ENCODE measurements around the gene HS3ST4. TPM values are rescaled to one million over a fixed set of nuclear protein-coding genes. Genes with fewer than 3 reads are reported as not detected.

Gene HS3ST4
- total RNA-seq, 1 experiment from 2014 or later: not detected

- CTCF ChIA-PET: no interaction called here
These were observed 350.4 kb downstream of the HS3ST4 start for GRCh38 chr16:26041952-26042668.

More at GRCh38 chr16:26041952-26042668, 350.4 kb downstream of the HS3ST4 start:
- TF ChIP-seq ELF1 (IDR thresholded peaks at IDR 0.05; ENCODE audit: borderline replicate concordance, low read depth) (no peak), JUND (IDR thresholded peaks at IDR 0.05) (no peak)
- TF ChIP-seq, protein P1, sequence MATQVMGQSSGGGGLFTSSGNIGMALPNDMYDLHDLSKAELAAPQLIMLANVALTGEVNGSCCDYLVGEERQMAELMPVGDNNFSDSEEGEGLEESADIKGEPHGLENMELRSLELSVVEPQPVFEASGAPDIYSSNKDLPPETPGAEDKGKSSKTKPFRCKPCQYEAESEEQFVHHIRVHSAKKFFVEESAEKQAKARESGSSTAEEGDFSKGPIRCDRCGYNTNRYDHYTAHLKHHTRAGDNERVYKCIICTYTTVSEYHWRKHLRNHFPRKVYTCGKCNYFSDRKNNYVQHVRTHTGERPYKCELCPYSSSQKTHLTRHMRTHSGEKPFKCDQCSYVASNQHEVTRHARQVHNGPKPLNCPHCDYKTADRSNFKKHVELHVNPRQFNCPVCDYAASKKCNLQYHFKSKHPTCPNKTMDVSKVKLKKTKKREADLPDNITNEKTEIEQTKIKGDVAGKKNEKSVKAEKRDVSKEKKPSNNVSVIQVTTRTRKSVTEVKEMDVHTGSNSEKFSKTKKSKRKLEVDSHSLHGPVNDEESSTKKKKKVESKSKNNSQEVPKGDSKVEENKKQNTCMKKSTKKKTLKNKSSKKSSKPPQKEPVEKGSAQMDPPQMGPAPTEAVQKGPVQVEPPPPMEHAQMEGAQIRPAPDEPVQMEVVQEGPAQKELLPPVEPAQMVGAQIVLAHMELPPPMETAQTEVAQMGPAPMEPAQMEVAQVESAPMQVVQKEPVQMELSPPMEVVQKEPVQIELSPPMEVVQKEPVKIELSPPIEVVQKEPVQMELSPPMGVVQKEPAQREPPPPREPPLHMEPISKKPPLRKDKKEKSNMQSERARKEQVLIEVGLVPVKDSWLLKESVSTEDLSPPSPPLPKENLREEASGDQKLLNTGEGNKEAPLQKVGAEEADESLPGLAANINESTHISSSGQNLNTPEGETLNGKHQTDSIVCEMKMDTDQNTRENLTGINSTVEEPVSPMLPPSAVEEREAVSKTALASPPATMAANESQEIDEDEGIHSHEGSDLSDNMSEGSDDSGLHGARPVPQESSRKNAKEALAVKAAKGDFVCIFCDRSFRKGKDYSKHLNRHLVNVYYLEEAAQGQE (IDR thresholded peaks at IDR 0.05; ENCODE audit: low read depth): no peak
- TF ChIP-seq, protein P2, sequence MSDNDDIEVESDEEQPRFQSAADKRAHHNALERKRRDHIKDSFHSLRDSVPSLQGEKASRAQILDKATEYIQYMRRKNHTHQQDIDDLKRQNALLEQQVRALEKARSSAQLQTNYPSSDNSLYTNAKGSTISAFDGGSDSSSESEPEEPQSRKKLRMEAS (IDR thresholded peaks at IDR 0.05): no peak
- H3K4me2 ChIP-seq (ENCODE audit: low read length): no peak overlapping the region
- no peaks in the 10 kb centered on the region for H4K20me1 ChIP-seq (ENCODE audit: insufficient read depth)
- H2AFZ ChIP-seq (ENCODE audit: low read depth, low read length, poor library complexity, severe bottlenecking): no peak overlapping the region
- H3K36me3 ChIP-seq (ENCODE audit: control insufficient read depth in 1 of 2, insufficient read depth in 2 of 2, low read length in 2 of 2): no peaks in the 10 kb centered on the region
- H3K4me1 ChIP-seq (ENCODE audit: control insufficient read depth in 1 of 2, insufficient read depth in 2 of 2, low read length in 2 of 2): no peaks in the 10 kb centered on the region
- H3K9ac ChIP-seq (ENCODE audit: low read length): no peak overlapping the region
- intact Hi-C loops (cut with micrococcal nuclease): no loop called here
- no peak overlapping the region for H3K4me3 ChIP-seq (replicated peaks in 1 of 2; ENCODE audit: low read depth in 1 of 2, low read length in 2 of 2)
- H3K27ac ChIP-seq (ENCODE audit: low read depth, low read length): no peak overlapping the region
- BruUV-seq (replicated peaks): no TSS peak
- peaks cover 5 to 9% of the 10 kb centered on the region in 2 experiments; a peak in 3 of 4 replicates for H3K9me3 ChIP-seq (ENCODE audit: control insufficient read depth in 1 of 2, insufficient read depth in 1 of 2, low read depth in 1 of 2, low read length in 2 of 2)
- no peaks in the 10 kb centered on the region for H3K79me2 ChIP-seq (ENCODE audit: insufficient read depth, low read length)
- DNase-seq (ENCODE audit: low read depth, low spot score) (no peak), ATAC-seq (no peak)
- ChIA-PET POLR2A (no interaction called here), RAD21 (ENCODE audit: low non-redundant PET in 1 of 2, low total read pairs in 2 of 2, uncharacterized antibody in 2 of 2, unreplicated experiment in 2 of 2) (no interaction called here)
- H3K27me3 ChIP-seq (ENCODE audit: insufficient read depth, low read length): no peaks in the 10 kb centered on the region
- no peaks in the 10 kb centered on the region for H3K9me2 ChIP-seq (ENCODE audit: insufficient read depth)

Data from HCT116 (cell line).